Measurements from ENCODE around the gene IRGQ.
"Not testable (repeated sequence)": the region's sequence is repeated elsewhere in the genome, so short reads cannot be mapped to it uniquely, and the experiment has no call there.

Gene IRGQ

DNA sequence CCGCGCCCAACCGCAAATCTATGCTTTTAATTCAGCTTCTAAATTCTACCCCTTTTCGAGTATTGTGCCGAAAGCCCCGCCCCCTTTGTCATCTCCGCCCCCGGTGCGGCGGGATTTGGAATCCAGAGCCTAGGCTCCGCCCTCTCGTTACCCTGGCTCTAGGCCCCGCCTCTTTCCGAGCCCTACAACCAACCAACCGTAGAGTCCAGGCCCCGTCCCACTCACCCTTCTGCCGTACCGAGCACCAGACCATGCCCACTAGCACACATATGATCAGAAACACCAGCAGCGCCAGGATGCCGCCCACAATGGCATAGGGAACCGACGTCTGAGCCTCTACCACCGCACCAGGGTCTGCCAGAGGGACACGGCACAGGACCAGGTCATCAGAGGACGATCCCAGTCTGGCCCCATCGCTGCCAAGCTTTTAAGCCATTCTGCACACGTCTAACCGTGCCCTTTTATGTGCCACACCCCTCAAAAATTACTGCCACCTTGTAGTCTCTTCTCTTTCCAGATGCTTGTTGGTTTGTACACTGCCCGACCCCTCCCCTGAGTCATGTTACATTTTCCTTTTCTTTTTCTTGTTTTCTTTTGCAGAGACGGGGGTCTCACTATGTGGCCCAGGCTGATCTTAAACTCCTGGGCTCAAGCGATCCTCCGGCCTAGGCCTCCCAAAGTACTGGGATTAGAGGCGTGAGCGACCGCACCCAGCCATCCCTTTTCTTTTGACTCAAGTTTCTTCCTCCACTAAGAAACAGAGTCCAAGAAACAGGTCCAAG is 28.1 kb upstream of the IRGQ start:
- no peak for DNase-seq (ENCODE audit: low read depth)

DNA sequence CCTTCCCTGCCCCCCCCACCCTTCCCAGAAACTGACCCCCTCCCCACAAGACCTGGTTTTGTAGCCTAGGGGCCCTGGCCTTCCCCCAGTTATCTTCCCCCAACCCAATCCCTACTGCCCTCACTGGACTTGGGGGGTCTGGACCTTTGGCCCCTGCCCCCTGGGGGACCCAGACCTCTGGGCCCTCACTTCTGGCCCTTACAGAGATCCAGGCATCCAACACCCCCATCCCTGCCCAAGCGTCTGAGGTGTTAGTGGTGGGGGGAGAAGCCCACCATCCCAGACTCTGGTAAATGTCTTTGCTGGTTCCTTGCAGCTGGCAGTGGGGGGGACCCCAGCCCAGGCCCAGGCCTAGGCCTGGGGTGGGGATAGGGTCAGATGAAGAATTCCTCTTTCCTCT is 27.0 kb upstream of the IRGQ start:
- DNase-seq (ENCODE audit: low read depth) = no peak

DNA sequence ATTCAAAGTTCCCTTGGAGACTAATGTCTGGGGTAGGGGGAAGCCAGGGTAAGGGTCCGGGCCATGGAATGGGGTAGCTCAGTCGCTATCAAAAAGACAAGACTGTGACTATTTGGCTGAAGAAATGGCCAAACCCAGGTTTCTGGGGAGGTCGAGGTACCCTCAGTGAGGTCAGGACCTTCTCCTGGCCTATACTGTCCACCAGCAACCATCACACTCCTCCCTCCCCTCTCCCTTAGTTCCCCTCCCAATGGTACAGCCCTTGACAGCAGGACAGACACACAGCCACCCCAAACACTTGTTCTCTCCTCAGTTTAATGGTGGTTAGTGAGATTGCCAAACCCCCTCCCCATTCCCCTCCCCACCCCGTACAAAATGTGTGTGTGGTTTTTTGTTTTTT is 26.1 kb upstream of the IRGQ start:
- no peak for DNase-seq (ENCODE audit: low read depth)

DNA sequence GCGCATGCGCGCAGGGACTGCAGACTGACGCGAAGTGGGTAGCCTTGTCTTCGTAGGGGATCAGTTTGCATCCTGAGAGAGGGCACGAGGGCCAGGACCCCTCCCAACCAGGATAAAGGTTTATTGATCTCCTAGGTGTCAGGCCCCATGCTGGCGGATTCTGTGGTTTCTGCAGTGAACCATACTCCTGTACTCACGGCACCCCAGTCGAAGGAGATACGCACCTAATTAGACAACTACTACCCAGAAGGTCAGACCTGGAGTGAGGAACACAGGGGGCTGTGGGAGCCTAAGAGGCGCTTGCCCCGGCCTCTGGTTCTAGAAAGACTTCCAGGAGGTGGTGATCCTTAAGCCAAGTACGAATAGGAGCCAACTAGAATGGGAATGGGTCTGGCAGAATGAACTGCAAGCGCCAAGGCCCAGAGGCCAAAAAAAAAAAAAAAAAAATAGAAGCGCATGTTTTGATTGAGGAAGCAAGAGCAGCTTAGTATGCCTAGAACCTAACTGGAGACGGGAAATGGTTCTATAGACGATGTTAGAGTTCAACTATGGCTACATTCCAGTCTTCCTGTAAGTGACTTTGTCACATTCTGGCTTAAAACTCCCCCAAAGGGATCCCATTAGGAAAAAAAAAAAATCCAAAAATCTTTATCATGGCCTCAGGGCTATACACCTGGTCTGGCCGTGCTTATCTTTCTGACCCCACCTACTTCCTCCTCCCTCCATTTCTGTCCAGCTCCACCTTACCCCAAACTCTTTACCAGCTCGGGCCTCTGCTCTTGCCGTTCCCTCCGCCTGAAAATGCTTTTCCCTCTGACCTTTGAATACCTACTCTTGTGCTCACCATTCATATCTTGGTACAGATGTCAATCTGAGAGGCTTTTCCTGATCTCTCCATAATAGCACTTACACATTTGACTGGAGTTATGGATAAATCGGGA is 24.4 kb upstream of the IRGQ start:
- DNase-seq (ENCODE audit: low read depth) = no peak

DNA sequence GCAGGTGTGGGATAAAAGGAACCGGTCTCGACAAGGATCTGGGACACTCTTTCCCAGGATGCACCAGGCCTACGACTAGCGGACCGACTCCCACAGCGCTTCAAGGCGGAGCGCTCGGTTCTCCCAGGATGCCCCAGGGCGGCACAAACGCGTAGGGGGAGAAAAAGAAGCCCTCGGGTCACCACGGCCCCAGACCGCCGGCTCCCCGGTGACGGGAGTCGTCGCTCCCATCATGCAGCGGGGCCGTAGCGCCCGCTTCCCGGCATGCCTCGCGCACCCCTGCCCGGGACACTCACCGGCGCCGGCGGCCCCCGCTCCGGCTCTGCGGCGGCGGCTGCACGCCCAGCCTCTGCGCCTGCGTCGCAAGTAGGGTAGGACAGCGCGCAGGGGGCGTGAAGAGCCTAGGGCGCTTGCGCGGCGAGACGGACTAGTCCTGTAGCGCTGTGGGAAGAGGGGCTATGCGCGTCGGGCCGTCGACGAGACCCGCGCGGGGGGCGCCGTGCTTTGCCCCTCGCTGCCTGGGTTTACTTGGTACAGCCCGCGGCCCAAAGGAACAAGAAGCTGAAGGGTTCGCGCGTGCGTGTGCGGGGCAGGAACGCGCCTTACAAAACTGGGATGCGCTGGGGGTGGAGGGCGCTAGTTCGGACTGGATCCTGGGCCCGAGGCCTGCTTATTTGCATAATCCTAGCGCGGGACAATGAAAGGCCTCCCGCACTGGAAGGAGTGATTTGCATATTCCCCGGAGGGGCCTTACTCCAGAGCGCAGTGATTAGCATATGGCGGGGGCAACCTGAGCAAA is 23.5 kb upstream of the IRGQ start, which contains the start of gene ZNF428:
Gene ZNF428 (minus strand): TSS at position 368 of the 799 bp plus-strand sequence. CDS start 5,325 bp downstream, outside the sequence.
- peak; percentile 67 for DNase-seq (ENCODE audit: low read depth)

DNA sequence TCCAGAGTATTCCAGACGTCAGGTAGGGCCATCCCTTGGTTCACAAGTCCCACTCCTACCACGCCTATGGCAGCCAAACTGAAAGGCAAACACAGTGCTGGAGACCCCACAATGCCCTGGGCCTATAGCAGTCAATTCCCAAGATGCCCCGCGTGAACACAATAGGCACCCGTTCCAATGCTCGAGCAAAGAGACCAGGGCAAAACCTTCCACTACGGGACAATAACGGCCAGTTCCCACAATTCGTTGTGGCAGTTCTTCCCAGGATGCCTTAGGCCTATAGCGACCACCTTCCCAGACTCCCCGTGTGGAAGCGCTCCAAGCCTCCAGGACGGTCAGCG is 23.0 kb upstream of the IRGQ start:
- DNase-seq (ENCODE audit: low read depth) = no peak

DNA sequence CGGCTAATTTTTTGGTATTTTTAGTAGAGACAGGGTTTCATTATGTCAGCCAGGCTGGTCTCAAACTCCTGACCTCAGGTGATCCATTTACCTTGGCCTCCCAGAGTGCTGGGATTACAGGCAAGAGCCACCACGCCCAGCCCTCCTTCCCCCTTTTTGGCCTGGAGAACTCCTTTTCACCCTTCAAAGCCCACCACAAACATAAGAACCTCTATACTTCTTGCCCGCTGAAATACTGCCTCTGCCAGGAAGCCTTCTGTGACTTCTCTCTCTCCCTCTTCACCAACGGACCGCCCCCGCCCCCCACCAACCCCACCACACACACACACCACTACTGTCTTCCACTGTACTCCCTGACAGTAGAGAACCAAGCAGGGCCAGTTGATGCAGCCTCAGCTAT is 21.0 kb upstream of the IRGQ start:
- no peak for DNase-seq (ENCODE audit: low read depth)

DNA sequence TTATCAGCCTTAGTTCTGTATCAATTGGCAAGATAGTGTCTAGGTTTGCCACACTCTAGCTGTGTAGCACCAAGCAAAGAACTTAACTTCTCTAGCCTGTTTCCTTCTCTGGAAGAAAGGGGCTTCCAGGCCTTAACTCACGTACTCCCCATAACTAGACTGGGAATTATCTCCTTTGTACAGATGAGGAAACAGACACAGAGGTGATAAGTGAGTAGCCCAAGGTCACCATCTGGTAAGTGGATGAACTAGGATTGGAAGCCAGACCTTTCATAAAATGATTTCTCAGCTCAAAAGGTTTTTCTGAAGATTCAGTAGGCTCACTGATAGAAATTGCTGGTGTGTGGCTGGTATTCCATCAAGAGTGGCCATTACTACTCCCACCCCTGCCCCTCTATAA is 20.4 kb upstream of the IRGQ start:
- DNase-seq (ENCODE audit: low read depth) = no peak

DNA sequence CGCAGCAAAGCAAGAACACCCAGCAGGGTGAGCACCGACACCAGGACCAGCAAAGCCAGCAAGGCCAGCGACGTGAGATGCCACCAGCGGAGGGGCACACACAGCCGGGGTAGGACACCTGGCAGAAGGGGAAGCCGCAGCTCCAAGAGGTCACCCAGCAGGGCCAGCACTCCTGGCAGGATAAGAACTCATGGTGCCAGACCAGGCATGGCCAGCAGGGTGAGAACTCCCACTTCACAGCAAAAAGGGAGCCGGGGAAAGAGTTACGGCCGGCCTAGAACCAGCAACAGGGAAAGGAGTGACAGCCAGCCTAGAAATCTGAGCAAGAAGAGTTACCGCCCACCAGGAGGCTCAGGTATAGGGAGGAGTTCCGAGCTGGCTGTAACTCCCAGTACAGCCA is 16.4 kb upstream of the IRGQ start:
- no peak for DNase-seq (ENCODE audit: low read depth)

DNA sequence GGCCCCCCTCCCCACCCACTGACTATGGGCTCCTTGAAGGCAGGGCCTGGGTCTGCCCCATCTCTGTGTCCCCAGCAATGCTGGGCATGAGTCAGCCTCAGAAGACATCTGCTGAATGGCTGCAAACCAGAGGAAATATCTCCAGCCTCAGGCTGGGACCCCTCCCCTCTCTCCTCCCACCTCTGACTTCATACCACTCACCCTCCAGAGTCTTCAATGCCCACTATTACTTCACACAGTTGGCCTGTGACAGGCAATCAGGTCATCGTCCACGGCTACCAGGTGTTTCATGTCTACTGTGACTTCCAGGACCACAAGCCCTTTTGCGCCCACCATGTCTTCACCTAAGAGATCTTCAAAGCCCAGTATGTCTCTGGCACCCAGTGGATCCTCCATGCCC is 15.9 kb upstream of the IRGQ start, which contains the start of gene SRRM5:
Gene SRRM5 (plus strand): TSS at position 301 of the 400 bp plus-strand sequence. CDS start 34 bp downstream, at position 335.
- no peak for DNase-seq (ENCODE audit: low read depth)

DNA sequence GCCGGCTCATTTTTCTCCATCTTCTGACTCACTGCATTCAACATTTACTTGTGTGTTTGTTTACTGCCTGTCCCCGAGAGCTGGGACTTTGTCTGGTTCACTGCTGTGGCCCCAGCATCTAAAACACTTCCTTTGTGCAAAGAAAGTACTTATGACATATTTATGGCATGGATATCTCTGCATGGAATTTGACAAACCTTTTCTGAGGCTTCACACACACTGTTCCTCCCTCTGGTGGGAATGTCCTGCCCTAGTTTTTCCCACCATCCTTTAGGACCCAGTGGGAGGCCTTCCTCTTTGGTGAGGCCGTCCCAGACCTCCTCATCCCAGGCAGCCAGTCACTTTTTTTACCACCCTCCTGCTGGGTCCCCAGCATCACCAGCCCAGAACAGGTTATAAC is 14.6 kb upstream of the IRGQ start:
- DNase-seq (ENCODE audit: low read depth) = peak; percentile 5

DNA sequence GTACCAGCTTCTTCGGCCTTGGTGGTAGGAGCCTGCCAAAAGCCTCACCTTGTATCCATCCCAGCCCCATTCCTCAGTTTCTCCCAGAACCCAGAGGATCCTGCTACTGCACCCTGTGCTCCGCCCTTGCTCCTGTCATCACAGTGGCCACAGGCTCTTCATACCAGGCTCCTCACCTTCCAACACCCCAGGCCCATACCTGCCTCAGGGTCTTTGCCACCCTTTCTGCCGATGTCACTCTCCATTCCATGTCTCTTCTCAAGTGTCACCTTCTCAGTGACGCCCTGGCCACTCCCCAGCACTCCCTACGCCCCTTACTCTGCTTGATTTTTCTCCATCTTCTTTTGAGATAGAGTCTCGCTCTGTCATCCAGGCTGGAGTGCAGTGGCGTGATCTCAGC is 13.9 kb upstream of the IRGQ start:
- no peak for DNase-seq (ENCODE audit: low read depth)

DNA sequence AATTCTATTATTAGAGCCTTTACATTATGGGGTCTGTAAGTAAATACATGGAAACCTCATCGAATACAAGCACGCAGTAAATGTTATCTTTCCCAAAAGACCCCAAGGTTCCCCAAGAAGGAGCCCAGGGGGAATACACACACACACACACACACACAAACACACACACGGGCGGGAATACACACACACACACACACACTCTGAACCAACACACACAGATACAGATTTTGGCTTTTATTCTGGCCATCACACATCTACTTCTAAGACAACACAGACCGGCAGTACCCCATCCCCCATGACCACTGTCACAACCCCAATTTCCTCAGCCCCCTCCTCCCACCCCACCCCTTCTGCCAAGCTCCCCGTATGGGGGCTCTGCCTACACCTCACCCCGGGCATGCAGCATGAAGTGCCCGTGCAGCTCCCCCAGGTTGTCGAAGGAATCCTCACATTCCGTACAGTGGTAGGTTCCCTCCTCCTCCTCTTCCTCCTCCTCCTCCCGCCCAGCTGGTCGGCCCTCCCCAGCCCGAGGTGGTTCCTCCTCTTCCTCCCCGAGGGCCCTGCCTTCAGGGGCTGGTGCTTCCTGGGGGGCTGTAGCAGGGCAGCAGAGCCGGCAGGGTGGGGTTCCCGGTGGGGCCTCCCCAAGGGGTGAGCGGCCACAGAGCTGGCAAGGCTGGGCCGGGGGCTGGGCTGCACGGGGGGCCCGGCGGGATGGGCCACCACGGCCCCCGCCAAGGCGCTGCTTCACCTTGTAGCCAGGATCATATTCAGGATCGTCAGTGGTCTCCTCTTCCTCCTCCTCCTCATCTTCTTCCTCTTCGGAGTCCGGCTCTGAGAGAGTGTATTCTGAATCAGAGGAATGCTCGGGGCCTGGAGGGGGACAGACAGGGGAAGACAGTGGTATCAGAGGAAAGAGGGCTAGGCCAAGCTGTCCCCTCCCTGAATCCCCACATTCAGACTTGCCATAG is 11.6 kb upstream of the IRGQ start:
- DNase-seq (ENCODE audit: low read depth) = no peak

DNA sequence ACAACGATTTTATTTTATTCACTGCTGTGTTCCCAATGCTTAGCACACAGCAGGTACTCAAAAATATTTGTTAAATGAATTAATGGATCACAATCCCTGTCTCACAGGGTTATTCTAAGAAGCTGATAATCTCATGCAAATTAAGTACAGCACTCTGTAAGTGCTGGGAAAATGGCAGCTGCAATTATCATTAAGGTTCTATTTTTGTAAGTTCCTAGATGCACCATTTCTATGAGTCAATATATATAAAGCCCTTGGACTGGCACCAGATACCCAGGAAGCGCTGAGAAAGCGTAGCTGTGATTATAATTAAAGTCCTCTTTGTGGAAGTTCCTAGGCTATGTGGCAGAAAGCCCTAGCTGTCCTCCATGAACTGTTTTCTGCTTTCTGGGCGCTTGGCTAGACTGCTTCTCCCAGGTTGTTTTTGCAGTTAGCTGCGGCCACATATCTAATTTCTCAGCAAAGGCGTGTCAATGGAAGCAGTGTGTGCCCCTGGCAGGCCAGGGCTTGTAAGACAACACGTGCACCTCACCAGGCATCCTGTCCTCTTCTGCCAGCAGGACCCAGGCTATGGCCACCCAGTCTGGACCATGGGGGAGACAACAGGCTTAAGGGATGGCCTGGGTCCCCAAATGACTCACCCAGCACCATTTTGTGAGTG is 10.8 kb upstream of the IRGQ start:
- DNase-seq (ENCODE audit: low read depth) = no peak

DNA sequence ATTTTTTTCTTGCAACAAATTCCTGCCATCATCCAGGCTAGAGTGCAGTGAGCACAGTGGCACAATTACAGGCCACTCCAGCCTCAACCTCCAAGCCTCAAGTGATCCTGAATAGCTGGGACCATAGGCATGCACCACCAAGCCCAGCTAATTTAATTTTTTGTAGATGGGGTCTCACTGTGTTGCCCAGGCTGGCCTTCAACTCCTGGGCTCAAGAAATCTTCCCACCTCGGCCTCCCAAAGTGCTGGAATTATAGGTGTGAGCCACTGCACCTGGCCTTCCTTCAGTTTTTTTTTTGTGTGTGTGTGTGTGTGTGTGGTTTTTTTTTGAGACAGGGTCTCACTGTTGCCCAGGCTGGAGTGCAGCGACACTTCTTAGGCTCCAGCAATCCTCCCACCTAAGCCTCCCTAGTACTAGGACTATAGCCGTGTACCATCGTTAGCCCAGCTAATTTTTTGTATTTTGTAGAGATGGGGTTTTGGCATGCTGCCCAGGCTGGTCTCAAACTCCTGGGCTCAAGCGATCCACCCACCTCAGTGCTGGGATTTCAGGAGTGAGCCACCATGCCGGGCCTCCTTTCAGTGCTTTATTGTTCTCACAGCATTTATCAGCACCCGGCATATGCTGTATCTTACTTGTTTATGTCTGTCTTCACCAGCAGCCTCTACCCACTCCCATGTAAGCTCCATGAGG is 10.1 kb upstream of the IRGQ start:
- DNase-seq (ENCODE audit: low read depth) = no peak

DNA sequence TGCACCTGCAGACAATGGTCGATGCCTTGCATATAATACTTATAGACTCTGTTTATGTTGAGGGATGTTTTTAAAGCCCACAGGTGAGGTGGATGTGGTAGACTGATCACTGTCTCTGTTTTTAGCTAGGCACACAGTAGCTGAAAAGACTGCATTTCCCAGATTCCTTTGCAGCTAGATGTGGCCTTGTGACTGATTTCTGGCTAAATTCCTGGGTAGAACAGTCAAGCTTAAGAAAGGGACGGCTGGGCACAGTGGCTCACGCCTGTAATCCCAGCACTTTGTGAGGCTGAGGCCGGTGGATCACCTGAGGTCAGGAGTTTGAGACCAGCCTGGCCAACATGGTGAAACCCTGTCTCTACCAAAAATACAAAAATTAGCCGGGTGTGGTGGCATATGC is 4.4 kb upstream of the IRGQ start:
- DNase-seq (ENCODE audit: low read depth) = not testable (repeated sequence)

DNA sequence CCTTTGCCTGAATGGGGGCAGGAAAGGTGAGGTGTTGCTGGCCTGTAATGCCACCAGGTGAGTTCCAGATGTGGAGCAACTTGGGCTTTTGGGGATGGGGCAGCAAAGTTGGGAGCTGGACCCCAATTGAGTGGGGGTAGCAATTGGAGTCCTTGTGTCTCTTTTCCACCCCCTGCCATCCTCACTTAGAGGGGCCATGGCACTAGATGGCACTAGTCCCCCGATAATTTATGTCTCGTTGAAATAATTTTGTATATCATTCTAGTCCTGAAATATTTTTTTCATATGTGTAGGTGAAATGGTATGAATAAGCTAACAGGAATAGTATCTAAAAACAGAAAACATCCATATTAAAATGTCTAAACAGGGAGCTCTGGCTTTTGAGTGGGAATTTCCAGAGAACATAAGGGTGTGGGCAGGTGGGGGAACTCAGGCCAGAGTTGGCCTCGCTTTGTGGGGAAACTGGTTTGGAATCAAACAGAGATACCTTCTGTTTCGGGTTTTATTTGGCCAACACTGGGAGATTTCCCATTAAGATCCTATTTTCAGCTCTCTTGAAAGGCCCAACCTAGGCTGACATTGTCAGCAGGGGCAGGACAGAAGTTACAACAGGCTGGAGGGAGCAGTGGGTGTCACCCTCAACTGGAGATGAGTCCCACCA is 3.8 kb upstream of the IRGQ start:
- DNase-seq (ENCODE audit: low read depth) = no peak

DNA sequence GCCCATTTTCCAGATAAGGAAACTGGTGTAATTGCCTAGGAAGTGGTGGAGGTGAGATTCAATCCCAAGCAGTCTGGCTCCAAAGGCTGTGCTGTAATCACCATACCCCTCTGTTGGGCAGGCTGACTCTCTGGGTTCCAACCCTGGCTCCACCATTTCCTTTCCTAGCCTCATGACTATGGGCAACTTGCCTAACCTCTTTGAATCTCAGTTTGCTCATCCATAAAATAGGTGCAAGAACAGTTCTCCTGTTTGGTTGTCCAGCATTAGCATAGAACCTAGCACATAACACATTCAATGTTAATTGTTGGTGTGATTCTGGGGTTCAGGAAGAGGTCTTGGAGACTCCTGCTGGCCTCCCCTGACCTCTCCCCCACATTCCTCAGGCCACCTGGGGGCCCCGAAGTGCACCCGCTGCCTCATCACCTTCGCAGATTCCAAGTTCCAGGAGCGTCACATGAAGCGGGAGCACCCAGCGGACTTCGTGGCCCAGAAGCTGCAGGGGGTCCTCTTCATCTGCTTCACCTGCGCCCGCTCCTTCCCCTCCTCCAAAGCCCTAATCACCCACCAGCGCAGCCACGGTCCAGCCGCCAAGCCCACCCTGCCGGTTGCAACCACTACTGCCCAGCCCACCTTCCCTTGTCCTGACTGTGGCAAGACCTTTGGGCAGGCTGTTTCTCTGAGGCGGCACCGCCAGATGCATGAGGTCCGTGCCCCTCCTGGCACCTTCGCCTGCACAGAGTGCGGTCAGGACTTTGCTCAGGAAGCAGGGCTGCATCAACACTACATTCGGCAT is 2.7 kb upstream of the IRGQ start:
- no peak for DNase-seq (ENCODE audit: low read depth)

DNA sequence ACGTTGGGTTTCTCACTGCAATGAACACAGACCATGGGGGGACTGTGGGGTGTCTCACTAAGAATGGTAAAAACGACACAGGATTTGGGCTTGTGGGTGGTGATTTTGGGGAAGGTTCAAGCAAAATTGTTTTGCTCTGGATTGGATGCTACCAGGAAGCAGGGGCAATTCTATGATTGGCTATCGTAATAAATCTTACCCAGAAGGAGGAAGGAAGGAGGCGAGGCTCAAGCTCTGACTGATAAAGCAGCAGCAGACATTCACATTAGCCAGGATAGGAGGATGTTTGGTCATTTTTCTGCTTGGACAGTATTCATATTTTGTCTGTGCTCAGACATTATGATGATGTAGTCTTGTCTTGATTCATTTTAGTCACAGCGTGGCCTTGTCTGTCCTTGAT is 1.9 kb upstream of the IRGQ start:
- no peak for DNase-seq (ENCODE audit: low read depth)

Measured in GM04504 (cell line).